Right lobe of liver (tissue), 6 donors: Measurements from ENCODE around the gene ABLIM2. TPM values are rescaled to one million over a fixed set of nuclear protein-coding genes. Genes with fewer than 3 reads are reported as not detected.

Source experiments
- ATAC-seq, 4 donors: fragments of 200-7000 bp; cut with Tn5 transposase; one replicate each; pipeline ENCODE4 v1.9.1; 2020; ENCODE audit warnings: mild to moderate bottlenecking in 4 of 4, moderate library complexity in 4 of 4
- DNase-seq, 3 donors: peaks; one replicate each; pipeline ENCODE4 v3.0.0-alpha.2; 2020
- H3K27ac ChIP-seq, 3 donors: fragments of 200-600 bp; one replicate each; pipeline ENCODE4 v1.8.0; 2022
- H3K27me3 ChIP-seq, 2 donors: fragments of 200-600 bp; one replicate each; pipeline ENCODE4 v1.8.0; 2022
- H3K36me3 ChIP-seq, 4 donors: fragments of 200-600 bp; sonication (generic) in 1 of 4; one replicate each; pipeline versions ENCODE4 v1.5.1 to v1.8.0; 2017 to 2022; ENCODE audit warnings: control low read depth in 1 of 4
- H3K4me1 ChIP-seq, 4 donors: fragments of 200-600 bp; sonication (generic) in 1 of 4; one replicate each; pipeline versions ENCODE4 v1.5.1 to v1.8.0; 2017 to 2022; ENCODE audit warnings: control low read depth in 1 of 4
- H3K4me3 ChIP-seq, 3 donors: fragments of 200-600 bp; one replicate each; pipeline ENCODE4 v1.8.0; 2022
- H3K9me3 ChIP-seq, 4 donors: fragments of 200-600 bp; sonication (generic) in 1 of 4; one replicate each; pipeline versions ENCODE4 v1.5.1 to v1.8.0; 2017 to 2022; ENCODE audit warnings: control low read depth in 1 of 4
- CTCF ChIP-seq, 4 donors: fragments of 200-600 bp in 3 of 4; fragments of 450-650 bp in 1 of 4; IDR thresholded peaks; one replicate each; pipeline versions ENCODE4 v1.5.1 to v1.8.0; 2016 to 2022; ENCODE audit warnings: antibody characterized with exemption in 4 of 4, mild to moderate bottlenecking in 2 of 4
- POLR2A ChIP-seq: fragments of 450-650 bp; IDR thresholded peaks from one replicate; pipeline ENCODE4 v1.6.1; 2017; ENCODE audit warnings: antibody characterized with exemption, mild to moderate bottlenecking
- WGBS: methylation state at CpG from one replicate; pipeline ENCODE4 v1.1.6; 2018; ENCODE audit warnings: low coverage, low lambda C conversion rate; ENCODE audit not compliant: insufficient coverage; ENCODE audit errors: missing lambda C conversion rate; 5-methylcytosine and 5-hydroxymethylcytosine counted together
- intact Hi-C, 2 donors: fragments of 100-400 bp; cut with DNase I; formaldehyde crosslinking; loops; one replicate each; pipeline versions ENCODE4 v1.11.2 to v1.14.1; 2022
- total RNA-seq, 6 experiments: library from RNA; depleted of rRNA in 2 of 6; stranded (reverse); fragments of >200 nt in 2 of 6; fragmentation: NEBNext Ultra II Directional in 3 of 6; extraction: Animal tissue kit (Norgen Biotek cat#: 25700) in 3 of 6; gene quantifications; one replicate each; pipeline versions ENCODE4 v1.1.0 to v1.2.4, GENCODE V29; 2016 to 2023
- donor health status: DM: no; HTN: yes; CAD: no.
- donor health status: DM: no; HTN: no; CAD: no.
- donor health status: DM: no; HTN: no; CAD: no.
- donor health status: DM: no; HTN: yes; CAD: no.
- donor health status: DM: no; HTN: yes; CAD: no.

Gene ABLIM2
- total RNA-seq, 6 experiments from 2014 or later, result 0.93 to 3.5 (median 2.3) TPM

GRCh38 chr4:8198206-8198905 lies 39.7 kb upstream of the ABLIM2 start:
- intact Hi-C loops, result no loop called here
- WGBS, result 22% methylated on average over 10 of the region's 17 CpGs
- Histone ChIP-seq H3K36me3 (no peaks in the 10 kb centered on the region), H3K27me3 (no peaks in the 10 kb centered on the region), H3K4me1 (peaks cover 0 to 37% (median 21%) of the 10 kb centered on the region in 4 donors), H3K27ac (peak overlapping the region; percentile 90 to 94 (median 93)), H3K4me3 (peak overlapping the region in 1 of 3 donors; percentile 85), H3K9me3 (no peaks in the 10 kb centered on the region)
- ATAC-seq (peak; percentile 21 to 52 (median 30)), DNase-seq (peak; percentile 80 to 84 (median 81))
- TF ChIP-seq POLR2A, result no peak

DNA sequence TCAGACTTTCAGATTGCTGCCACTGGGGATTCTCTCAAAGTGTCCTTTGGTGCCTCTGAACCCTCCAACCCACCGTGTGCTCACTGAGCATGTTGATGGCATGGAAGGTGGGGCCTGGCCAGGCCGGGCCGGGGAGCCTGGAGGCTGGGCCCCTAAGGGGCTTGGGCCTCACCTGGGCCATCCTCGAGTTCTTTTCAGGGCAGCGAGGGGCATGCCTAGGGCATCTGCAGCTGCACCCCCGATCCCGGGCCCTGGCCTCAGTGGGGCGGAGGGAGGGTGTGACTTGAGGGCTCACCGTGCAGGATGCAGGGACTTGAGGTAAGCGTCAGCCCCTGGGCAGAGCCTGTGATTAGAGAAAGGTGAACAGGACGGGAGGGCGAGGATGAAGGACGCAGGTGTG lies 38.9 kb upstream of the ABLIM2 start:
- peak in 2 of 3 donors; percentile 22 to 58 for DNase-seq
- ATAC-seq, result no peak
- H3K27ac ChIP-seq, result no peak overlapping the region
- H3K4me3 ChIP-seq, result no peak overlapping the region
- no peaks in the 10 kb centered on the region for H3K36me3 ChIP-seq
- WGBS, result 50% methylated on average over 1 of the region's 13 CpGs
- no peaks in the 10 kb centered on the region for H3K9me3 ChIP-seq
- H3K27me3 ChIP-seq, result no peaks in the 10 kb centered on the region
- TF ChIP-seq CTCF (IDR thresholded peaks at IDR 0.05), result no peak
- no peak for TF ChIP-seq POLR2A
- intact Hi-C loops, result no loop called here
- H3K4me1 ChIP-seq, result peaks cover 0 to 36% (median 19%) of the 10 kb centered on the region in 4 donors

DNA sequence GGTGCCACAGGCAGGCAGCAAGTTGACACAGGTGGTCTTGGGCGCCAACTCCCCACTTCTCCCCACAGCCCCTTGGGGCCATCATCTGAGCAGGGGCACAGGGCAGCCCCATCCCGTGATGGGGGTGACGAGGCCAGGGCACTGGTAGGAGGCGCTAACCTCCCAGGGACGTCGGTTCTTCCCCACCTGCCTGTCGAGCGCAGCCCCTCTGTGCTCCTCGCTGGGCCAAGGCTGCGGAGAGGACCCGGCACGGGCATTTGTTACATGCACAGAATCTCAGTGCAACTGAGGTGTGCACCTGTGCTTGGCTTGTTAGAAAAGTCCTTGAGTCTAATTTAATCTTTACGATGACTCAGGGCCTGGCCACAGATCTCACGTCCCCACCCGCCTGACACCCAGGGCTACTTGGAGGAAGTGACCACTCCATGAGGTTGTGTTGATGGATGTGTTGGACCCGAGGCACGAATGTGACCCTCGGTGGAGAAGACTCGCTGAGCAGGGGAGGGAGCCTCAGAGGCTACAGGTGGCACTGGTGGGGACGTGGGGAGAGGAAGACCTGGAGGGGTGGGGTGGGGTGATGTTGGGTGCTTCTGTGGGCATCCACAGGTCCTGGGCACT lies 37.3 kb upstream of the ABLIM2 start:
- intact Hi-C loops, result no loop called here
- H3K4me3 ChIP-seq, result no peak overlapping the region
- DNase-seq, result peak in 1 of 3 donors; percentile 28
- WGBS, result 52% methylated on average over 6 of the region's 20 CpGs
- no peaks in the 10 kb centered on the region for H3K36me3 ChIP-seq
- H3K9me3 ChIP-seq, result no peaks in the 10 kb centered on the region
- H3K27ac ChIP-seq, result no peak overlapping the region
- H3K4me1 ChIP-seq, result peaks cover 0 to 23% (median 11%) of the 10 kb centered on the region in 4 donors
- H3K27me3 ChIP-seq, result no peaks in the 10 kb centered on the region
- ATAC-seq, result no peak
- no peak for TF ChIP-seq POLR2A
- no peak for TF ChIP-seq CTCF (IDR thresholded peaks at IDR 0.05)

- no peak overlapping the region for H3K27ac ChIP-seq
- peaks cover 0 to 20% (median 9%) of the 10 kb centered on the region in 4 donors for H3K4me1 ChIP-seq
- H3K27me3 ChIP-seq, result no peaks in the 10 kb centered on the region
- ATAC-seq (no peak), DNase-seq (peak in 1 of 3 donors; percentile 22)
- intact Hi-C loops, result no loop called here
- no peak overlapping the region for H3K4me3 ChIP-seq
- no peaks in the 10 kb centered on the region for H3K9me3 ChIP-seq
- H3K36me3 ChIP-seq, result no peaks in the 10 kb centered on the region
- WGBS, result 44% methylated on average over 7 of the region's 7 CpGs
- TF ChIP-seq POLR2A (no peak), CTCF (IDR thresholded peaks at IDR 0.05) (no peak)
Observed at GRCh38 chr4:8195431-8195830, 36.8 kb upstream of the ABLIM2 start.
